PC-9 (cell line): ENCODE results near the gene CAAP1. TPM values are rescaled to one million over a fixed set of nuclear protein-coding genes. Genes with fewer than 3 reads are reported as not detected.

Experiments
- BruUV-seq: library from RNA; stranded (reverse); fragments of 400-500 nt; replicated peaks from 2 replicates; lab custom pipeline; 2021; lab: Mats Ljungman, UMichigan
- CTCF ChIA-PET: fragments of 300-600 bp; sonication (Branson Sonifier 250); formaldehyde crosslinking; loops from one replicate; lab custom pipeline; 2022; ENCODE audit warnings: antibody characterized with exemption; lab: Charles Lee
- POLR2A ChIA-PET: fragments of 300-600 bp; sonication (Branson Sonifier 250); formaldehyde crosslinking; loops from one replicate; lab custom pipeline; 2022; ENCODE audit warnings: antibody characterized with exemption; ENCODE audit not compliant: unreplicated experiment; lab: Charles Lee
- DNase-seq, 2 experiments: peaks; one replicate each; pipeline versions ENCODE4 v3.0.0 to v3.0.0-alpha.2; 2015 to 2022; ENCODE audit warnings: mixed read lengths in 1 of 2
- H2AFZ ChIP-seq: fragments of 200-600 bp; sonication (generic); 2 replicates; pipeline ENCODE4 v1.8.1; 2017; ENCODE audit warnings: antibody characterized with exemption
- H3F3A ChIP-seq: fragments of 200-600 bp; sonication (generic); 2 replicates; pipeline ENCODE4 v1.8.1; 2017; ENCODE audit warnings: antibody characterized with exemption, mild to moderate bottlenecking, low read depth; ENCODE audit not compliant: insufficient read depth
- H3K27ac ChIP-seq: fragments of 200-600 bp; sonication (generic); 2 replicates; pipeline ENCODE4 v1.6.1; 2016; ENCODE audit warnings: mixed run types
- H3K27me3 ChIP-seq: fragments of 200-600 bp; sonication (generic); 2 replicates; pipeline ENCODE4 v1.6.1; 2016; ENCODE audit warnings: low read depth, mixed run types; ENCODE audit not compliant: insufficient read depth
- H3K36me3 ChIP-seq: fragments of 200-600 bp; sonication (generic); 2 replicates; pipeline ENCODE4 v1.6.1; 2016; ENCODE audit warnings: low read depth, mixed run types
- H3K4me1 ChIP-seq: fragments of 200-600 bp; sonication (generic); replicated peaks from 2 replicates; pipeline ENCODE4 v1.6.1; 2016; ENCODE audit warnings: mixed run types; ENCODE audit not compliant: insufficient read depth
- H3K4me2 ChIP-seq: fragments of 200-600 bp; sonication (generic); 2 replicates; pipeline ENCODE4 v1.6.1; 2017; ENCODE audit warnings: mixed run types
- H3K4me3 ChIP-seq: fragments of 200-600 bp; sonication (generic); 2 replicates; pipeline ENCODE4 v1.6.1; 2016; ENCODE audit warnings: mixed run types
- H3K79me2 ChIP-seq: fragments of 200-600 bp; sonication (generic); 2 replicates; pipeline ENCODE4 v1.6.1; 2017; ENCODE audit warnings: low read depth, mixed run types
- H3K9me2 ChIP-seq: fragments of 200-600 bp; sonication (generic); 2 replicates; pipeline ENCODE4 v1.8.1; 2017; ENCODE audit warnings: mild to moderate bottlenecking; ENCODE audit not compliant: insufficient read depth
- H3K9me3 ChIP-seq: fragments of 200-600 bp; sonication (generic); 2 replicates; pipeline ENCODE4 v1.8.1; 2016; ENCODE audit warnings: low read depth; ENCODE audit not compliant: insufficient read depth
- H4K20me1 ChIP-seq: fragments of 200-600 bp; sonication (generic); 2 replicates; pipeline ENCODE4 v1.8.1; 2017; ENCODE audit not compliant: insufficient read depth
- EZH2 ChIP-seq: fragments of 200-600 bp; sonication (generic); IDR thresholded peaks from 2 replicates; pipeline ENCODE4 v1.8.0; 2017; ENCODE audit warnings: antibody characterized with exemption, low read depth
- intact Hi-C: fragments of 100-400 bp; cut with micrococcal nuclease; formaldehyde crosslinking; loops from one replicate; pipeline ENCODE4 v1.10.0; 2022; ENCODE audit not compliant: unreplicated experiment
- total RNA-seq: library from RNA; stranded (reverse); gene quantifications from 2 replicates; pipeline ENCODE4 v1.2.3, GENCODE V29; 2021
- TF ChIP-seq, protein P1 (sequence below): fragments of 200-600 bp; sonication (generic); conservative IDR thresholded peaks from 2 replicates; pipeline ENCODE4 v1.6.1; 2017; ENCODE audit warnings: mixed run types, antibody characterized with exemption, mild to moderate bottlenecking, moderate library complexity

Gene CAAP1
- total RNA-seq, 1 experiment from 2014 or later = 12.1 TPM

DNA sequence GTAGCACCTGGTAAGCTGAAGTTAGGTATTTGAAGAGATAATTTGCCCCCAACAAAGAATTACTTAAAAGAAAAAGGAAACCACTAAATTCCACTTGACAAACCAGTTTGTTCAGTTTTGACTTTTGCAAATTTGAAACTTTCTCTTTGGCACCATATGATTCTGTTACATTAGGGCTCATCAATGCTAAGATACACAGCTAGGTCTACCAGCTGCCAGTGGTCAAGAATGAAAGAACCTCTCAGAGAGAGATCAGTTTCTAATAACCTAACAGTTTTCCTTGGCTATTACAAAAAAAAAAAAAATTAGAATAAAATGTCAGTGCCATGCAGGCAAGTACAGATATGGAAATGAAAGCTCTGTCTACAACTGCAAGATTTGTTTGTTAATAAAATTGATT, 92.3 kb downstream of the CAAP1 start:
- no peak for DNase-seq
- ChIA-PET CTCF (no interaction called here), POLR2A (no interaction called here)
- H4K20me1 ChIP-seq = no peaks in the 10 kb centered on the region
- intact Hi-C loops = no loop called here
- no peak overlapping the region for H3K4me2 ChIP-seq
- no peaks in the 10 kb centered on the region for H3K9me3 ChIP-seq
- peaks cover 8% of the 10 kb centered on the region for H3K4me1 ChIP-seq
- no peak overlapping the region for H2AFZ ChIP-seq
- no peaks in the 10 kb centered on the region for H3K79me2 ChIP-seq
- H3K27me3 ChIP-seq = no peaks in the 10 kb centered on the region
- no peaks in the 10 kb centered on the region for H3K9me2 ChIP-seq
- TF ChIP-seq, protein P1, sequence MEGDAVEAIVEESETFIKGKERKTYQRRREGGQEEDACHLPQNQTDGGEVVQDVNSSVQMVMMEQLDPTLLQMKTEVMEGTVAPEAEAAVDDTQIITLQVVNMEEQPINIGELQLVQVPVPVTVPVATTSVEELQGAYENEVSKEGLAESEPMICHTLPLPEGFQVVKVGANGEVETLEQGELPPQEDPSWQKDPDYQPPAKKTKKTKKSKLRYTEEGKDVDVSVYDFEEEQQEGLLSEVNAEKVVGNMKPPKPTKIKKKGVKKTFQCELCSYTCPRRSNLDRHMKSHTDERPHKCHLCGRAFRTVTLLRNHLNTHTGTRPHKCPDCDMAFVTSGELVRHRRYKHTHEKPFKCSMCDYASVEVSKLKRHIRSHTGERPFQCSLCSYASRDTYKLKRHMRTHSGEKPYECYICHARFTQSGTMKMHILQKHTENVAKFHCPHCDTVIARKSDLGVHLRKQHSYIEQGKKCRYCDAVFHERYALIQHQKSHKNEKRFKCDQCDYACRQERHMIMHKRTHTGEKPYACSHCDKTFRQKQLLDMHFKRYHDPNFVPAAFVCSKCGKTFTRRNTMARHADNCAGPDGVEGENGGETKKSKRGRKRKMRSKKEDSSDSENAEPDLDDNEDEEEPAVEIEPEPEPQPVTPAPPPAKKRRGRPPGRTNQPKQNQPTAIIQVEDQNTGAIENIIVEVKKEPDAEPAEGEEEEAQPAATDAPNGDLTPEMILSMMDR = no peak
- TF ChIP-seq EZH2 = no peak
- no TSS peak for BruUV-seq
- H3F3A ChIP-seq = no peaks in the 10 kb centered on the region
- H3K27ac ChIP-seq = no peak overlapping the region
- H3K4me3 ChIP-seq = no peak overlapping the region
- H3K36me3 ChIP-seq = no peaks in the 10 kb centered on the region

DNA sequence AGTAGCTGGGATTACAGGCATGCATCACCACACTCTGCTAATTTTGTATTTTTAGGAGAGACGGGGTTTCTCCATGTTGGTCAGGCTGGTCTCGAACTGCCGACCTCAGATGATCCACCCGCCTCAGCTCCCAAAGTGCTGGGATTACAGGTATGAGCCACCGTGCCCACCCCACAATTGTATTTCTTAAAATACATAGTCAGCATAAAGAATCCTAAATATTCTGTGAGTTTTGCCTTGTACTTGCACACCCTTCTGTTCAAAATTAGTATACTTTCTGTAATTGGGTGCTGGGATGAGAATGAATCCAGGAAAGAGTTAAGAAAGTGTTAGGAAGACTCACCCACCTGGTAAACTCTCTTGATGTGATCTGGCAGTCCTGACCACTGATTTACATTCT, 101.3 kb downstream of the CAAP1 start:
- intact Hi-C loops = no loop called here
- no TSS peak for BruUV-seq

More for the DNA sequence above, 101.3 kb downstream of the CAAP1 start:
- H3K4me3 ChIP-seq = no peak overlapping the region
- DNase-seq = no peak
- H3K4me1 ChIP-seq = no peaks in the 10 kb centered on the region
- H3K4me2 ChIP-seq = no peak overlapping the region
- no peaks in the 10 kb centered on the region for H3K27me3 ChIP-seq
- no peaks in the 10 kb centered on the region for H4K20me1 ChIP-seq
- TF ChIP-seq, protein P1 = no peak
- no peak for TF ChIP-seq EZH2
- no peaks in the 10 kb centered on the region for H3K9me3 ChIP-seq
- no peak overlapping the region for H2AFZ ChIP-seq
- POLR2A ChIA-PET = no interaction called here
- H3K36me3 ChIP-seq = no peaks in the 10 kb centered on the region
- CTCF ChIA-PET = no interaction called here
- H3K27ac ChIP-seq = no peak overlapping the region
- H3F3A ChIP-seq = no peaks in the 10 kb centered on the region
- H3K79me2 ChIP-seq = no peaks in the 10 kb centered on the region
- H3K9me2 ChIP-seq = no peaks in the 10 kb centered on the region

Other genes with a start within 250 kb of the CAAP1 start
- gene PLAA, start 54.4 kb upstream of the CAAP1 start, total RNA-seq = 19.7 and 23.3 TPM in 2 replicates
- 14.6 and 17.8 TPM in 2 replicates for gene IFT74, start 63.6 kb upstream of the CAAP1 start, total RNA-seq
- gene LRRC19, start 112.9 kb upstream of the CAAP1 start, total RNA-seq = not detected in 2 replicates
- not detected in 2 replicates for gene TEK, start 216.4 kb upstream of the CAAP1 start, total RNA-seq